SK-N-SH (cell line): ENCODE results near the gene PNMA6E.

ENCODE experiments used
- FOXM1 ChIP-seq: IDR thresholded peaks from 2 replicates; pipeline ENCODE4 v1.4.0; 2012; ENCODE audit warnings: low read depth, mild to moderate bottlenecking
- POLR2AphosphoS5 ChIP-seq: IDR thresholded peaks from 2 replicates; pipeline ENCODE4 v1.6.1; 2012; ENCODE audit warnings: low read depth, low read length
- TEAD4 ChIP-seq: IDR thresholded peaks from 2 replicates; pipeline ENCODE4 v1.4.0; 2012; ENCODE audit warnings: mild to moderate bottlenecking, borderline replicate concordance; ENCODE audit not compliant: insufficient read depth
- YY1 ChIP-seq: IDR thresholded peaks from 2 replicates; pipeline ENCODE4 v1.4.0; 2012; ENCODE audit warnings: low read depth, mild to moderate bottlenecking
- TF ChIP-seq, protein P1 (sequence below): fragments of 200-600 bp; sonication (generic); IDR thresholded peaks from 2 replicates; pipeline ENCODE4 v1.6.1; 2017; ENCODE audit warnings: antibody characterized with exemption, mild to moderate bottlenecking, moderate library complexity

DNA sequence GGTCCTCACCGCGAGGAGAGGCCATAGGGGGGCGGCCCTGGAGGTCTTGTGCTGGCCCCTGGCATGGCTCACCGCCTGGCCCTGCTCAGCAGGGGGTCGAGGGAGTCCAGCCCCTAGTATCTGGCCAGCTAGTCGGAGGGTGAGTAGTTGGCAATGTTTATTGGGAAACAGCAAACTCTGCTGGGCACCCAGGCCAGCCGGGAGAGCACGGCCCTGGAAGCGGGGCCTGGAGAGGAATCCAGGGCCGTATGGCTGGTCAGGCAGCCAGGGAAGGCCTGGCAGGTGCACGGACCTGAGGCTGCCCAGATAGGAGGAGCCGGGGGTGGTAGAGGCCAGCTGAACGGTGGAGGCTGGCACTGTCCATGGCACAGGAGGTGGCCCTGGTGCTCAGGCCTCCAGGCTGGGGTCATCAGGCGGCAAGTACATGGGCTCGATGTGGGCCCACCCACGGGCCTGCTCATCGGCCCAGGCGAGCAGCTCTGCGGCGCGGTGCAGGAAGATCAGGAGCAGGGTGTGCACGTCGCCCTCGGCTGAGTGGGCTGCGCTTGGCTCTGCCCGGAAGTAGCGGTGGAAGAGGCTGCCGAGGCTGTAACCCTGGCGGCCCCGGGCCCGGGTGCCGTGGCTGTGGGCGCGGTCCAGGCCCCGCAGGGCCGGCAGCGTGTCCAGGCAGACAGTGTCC is 43.3 kb upstream of the PNMA6E start:
- TF ChIP-seq, protein P1, sequence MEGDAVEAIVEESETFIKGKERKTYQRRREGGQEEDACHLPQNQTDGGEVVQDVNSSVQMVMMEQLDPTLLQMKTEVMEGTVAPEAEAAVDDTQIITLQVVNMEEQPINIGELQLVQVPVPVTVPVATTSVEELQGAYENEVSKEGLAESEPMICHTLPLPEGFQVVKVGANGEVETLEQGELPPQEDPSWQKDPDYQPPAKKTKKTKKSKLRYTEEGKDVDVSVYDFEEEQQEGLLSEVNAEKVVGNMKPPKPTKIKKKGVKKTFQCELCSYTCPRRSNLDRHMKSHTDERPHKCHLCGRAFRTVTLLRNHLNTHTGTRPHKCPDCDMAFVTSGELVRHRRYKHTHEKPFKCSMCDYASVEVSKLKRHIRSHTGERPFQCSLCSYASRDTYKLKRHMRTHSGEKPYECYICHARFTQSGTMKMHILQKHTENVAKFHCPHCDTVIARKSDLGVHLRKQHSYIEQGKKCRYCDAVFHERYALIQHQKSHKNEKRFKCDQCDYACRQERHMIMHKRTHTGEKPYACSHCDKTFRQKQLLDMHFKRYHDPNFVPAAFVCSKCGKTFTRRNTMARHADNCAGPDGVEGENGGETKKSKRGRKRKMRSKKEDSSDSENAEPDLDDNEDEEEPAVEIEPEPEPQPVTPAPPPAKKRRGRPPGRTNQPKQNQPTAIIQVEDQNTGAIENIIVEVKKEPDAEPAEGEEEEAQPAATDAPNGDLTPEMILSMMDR, result no peak
- TF ChIP-seq YY1 (no peak), POLR2AphosphoS5 (no peak), FOXM1 (no peak), TEAD4 (no peak)
